Measurements from ENCODE around the gene ZNF148.

Gene ZNF148

GRCh38 chr3:125185805-125186204 lies 189.3 kb downstream of the ZNF148 start:
- DNase-seq (ENCODE audit: insufficient read length): no peak
- no peak for FAIRE-seq
- TF ChIP-seq TAF1 (IDR thresholded peaks at IDR 0.05; ENCODE audit: borderline replicate concordance, low read depth, low read length): no peak
- no peak for TF ChIP-seq POLR2AphosphoS5 (IDR thresholded peaks at IDR 0.05; ENCODE audit: low read depth, low read length)
- TF ChIP-seq POLR2A (IDR thresholded peaks at IDR 0.05; ENCODE audit: low read depth, low read length): no peak

- FAIRE-seq: peak; percentile 48
- TF ChIP-seq POLR2A (IDR thresholded peaks at IDR 0.05; ENCODE audit: low read depth, low read length): no peak
- no peak for TF ChIP-seq POLR2AphosphoS5 (IDR thresholded peaks at IDR 0.05; ENCODE audit: low read depth, low read length)
- no peak for TF ChIP-seq TAF1 (IDR thresholded peaks at IDR 0.05; ENCODE audit: borderline replicate concordance, low read depth, low read length)
- no peak for DNase-seq (ENCODE audit: insufficient read length)
Observed at GRCh38 chr3:125179884-125180240, 195.3 kb downstream of the ZNF148 start.

GRCh38 chr3:125179143-125179883 lies 195.8 kb downstream of the ZNF148 start:
- TF ChIP-seq POLR2A (IDR thresholded peaks at IDR 0.05; ENCODE audit: low read depth, low read length) (no peak), POLR2AphosphoS5 (IDR thresholded peaks at IDR 0.05; ENCODE audit: low read depth, low read length) (no peak), TAF1 (IDR thresholded peaks at IDR 0.05; ENCODE audit: borderline replicate concordance, low read depth, low read length) (no peak)
- FAIRE-seq (peak; percentile 78), DNase-seq (ENCODE audit: insufficient read length) (no peak)

DNA sequence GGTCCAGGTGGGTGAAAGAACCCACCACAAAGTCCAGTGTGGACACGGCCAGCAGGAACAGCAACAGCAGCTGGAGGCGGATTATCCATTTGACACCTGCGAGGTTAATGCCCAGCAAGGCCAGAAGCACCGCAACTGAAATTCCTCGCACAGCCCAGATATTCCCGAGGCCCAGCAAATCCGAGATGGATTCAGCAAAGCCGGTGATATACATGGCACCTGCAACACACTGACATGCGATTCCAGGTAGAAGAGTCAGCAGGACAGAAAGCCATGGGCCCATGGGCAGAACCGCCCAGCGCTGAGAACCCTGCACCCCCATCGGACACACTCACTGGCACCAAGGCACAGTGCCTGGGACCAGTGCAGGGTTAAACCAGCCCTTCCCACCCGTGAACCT lies 197.4 kb downstream of the ZNF148 start:
- FAIRE-seq: no peak
- DNase-seq (ENCODE audit: insufficient read length): no peak
- no peak for TF ChIP-seq TAF1 (IDR thresholded peaks at IDR 0.05; ENCODE audit: borderline replicate concordance, low read depth, low read length)
- no peak for TF ChIP-seq POLR2A (IDR thresholded peaks at IDR 0.05; ENCODE audit: low read depth, low read length)
- no peak for TF ChIP-seq POLR2AphosphoS5 (IDR thresholded peaks at IDR 0.05; ENCODE audit: low read depth, low read length)
